K562 treated with DMSO at 1 percent for 12 hours (cell line): ENCODE results near the gene TMC3. TPM values are rescaled to one million over a fixed set of nuclear protein-coding genes. Genes with fewer than 3 reads are reported as not detected.

Experiments
- total RNA-seq: library from RNA; unstranded; fragments of 300-600 nt; gene quantifications from 2 replicates; pipeline ENCODE4 v1.2.3, GENCODE V29; 2022; ENCODE audit not compliant: insufficient read depth

Gene TMC3
- total RNA-seq = 0.12 TPM in 1 of 2 replicates, not detected in the other

DNA sequence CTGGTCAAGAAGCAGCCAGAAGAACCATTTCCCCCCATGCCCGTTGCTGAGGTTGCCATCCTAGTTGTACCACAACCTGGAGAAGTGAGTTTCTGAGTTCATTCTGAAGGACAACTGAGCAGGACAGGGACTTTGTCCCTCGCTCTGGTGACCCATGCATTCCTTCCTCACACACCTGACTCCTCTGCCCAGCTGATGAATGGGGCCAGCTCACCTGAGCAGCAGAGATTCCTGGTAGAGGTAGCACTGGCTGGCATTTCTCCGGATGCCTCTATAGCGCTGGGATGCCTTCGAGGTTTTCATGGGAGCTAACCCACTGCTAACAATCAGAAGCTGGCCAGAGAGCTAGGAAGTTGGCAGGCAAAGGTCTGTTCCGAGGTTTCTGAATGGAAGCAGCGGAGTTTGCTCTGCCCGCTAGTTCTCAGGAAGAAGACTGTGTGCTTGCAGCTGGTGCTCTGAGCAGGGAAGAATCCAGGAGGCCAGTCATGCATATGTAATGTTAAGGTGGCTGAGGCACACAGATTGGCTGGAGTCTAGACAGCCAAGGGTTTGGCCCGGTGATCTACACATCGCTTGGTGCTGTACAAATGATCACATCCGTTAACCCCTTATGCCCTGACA, at the start of gene TMC3:
Gene TMC3, minus strand, starts transcription at position 439 of the 621 bp plus-strand sequence. Its CDS starts 136 bp downstream, at position 303.

DNA sequence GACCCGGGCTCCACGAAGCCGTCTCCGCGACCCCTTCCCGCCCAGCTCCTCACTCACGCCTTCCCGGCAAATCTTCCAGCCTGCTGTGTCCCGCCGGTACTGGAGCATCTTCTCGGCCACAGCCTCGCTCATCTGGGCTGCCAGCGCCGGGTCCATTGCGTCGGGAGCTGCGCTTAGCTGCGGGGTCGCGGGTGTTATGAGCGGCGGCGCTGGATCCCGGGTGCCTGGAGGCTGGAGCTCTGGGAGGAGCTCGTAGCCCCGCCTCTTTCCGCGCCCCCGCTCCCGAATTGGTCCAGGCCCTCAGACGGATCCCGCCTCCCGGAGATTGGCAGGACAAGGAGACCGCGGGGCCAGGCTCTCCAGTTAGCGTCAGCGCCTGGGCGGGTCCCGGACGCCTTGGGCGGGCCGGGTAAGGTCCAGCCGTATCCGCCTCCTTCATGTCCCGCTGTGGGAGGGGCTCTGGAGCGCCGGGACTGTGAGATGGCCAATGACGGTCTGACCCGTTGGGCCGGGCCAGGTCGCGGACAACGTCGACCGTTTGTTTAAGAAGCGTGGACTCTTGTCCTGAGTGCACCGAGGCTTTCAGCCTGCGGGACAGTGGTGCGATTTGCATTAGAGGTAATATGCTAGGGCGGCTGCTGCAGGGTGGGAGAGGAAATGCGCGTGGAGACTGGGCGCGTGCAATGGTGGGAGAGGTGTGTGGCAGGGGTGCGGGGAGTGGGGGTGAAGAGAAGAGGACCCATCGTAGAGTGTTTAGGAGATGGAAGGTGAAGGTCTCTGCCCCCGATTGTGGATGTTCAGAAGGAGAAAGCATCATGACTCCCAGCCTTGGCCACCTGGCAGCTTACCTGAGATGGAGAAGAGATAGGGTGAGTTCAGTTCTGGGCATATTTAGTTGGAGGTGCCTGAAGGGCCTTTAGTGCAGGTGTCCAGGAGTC, 49.8 kb downstream of the TMC3 start, which contains the start of gene STARD5:
Gene STARD5, minus strand, starts transcription at position 198 of the 938 bp plus-strand sequence. Its CDS starts 42 bp downstream, at position 156.

Other genes starting within 250 kb of the TMC3 start
- gene CFAP161, start 239.9 kb downstream of the TMC3 start, total RNA-seq = 4.8 TPM in 1 of 2 replicates, not detected in the other
- gene IL16, start 177.3 kb downstream of the TMC3 start, total RNA-seq = 1.8 and 5.7 TPM in 2 replicates
- gene STARD5, start 50.1 kb downstream of the TMC3 start, total RNA-seq = 3.6 and 4.1 TPM in 2 replicates